GM12864 (cell line): ENCODE measurements around the gene DIAPH3.

Experiments
- DNase-seq: peaks from one replicate; pipeline ENCODE4 v3.0.0-alpha.2; 2011; ENCODE audit warnings: low read depth
- H3K4me3 ChIP-seq: 2 replicates; pipeline ENCODE4 v1.5.1; 2011; ENCODE audit warnings: mild to moderate bottlenecking, low read depth, low read length, control low read depth
- TF ChIP-seq, protein P1 (sequence below): IDR thresholded peaks from 2 replicates; pipeline ENCODE4 v1.5.1; 2011; ENCODE audit warnings: low read depth, mild to moderate bottlenecking, moderate library complexity, low read length, control low read depth, inconsistent platforms; ENCODE audit errors: missing control alignments

DIAPH3 gene

DNA sequence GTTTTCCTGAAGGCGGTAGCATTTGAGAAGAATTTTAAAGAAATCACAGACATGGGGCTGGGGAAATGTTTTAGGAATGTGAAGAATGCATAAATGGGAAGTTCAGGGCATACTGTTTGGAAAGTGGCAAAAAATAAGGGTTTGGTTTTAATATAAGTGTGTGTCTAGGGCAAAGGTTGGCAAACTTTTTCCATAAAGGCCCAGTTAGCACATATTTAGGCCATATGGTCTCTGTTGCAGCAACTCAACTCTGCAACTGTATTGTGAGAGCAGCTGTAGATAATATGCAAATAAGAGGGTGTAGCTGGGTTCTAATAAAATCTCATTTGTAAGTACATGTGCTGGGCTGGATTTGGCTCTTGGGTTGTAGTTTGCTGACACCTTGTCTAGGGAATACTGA, 521.9 kb downstream of the DIAPH3 start:
- H3K4me3 ChIP-seq, result no peak overlapping the region
- TF ChIP-seq, protein P1, sequence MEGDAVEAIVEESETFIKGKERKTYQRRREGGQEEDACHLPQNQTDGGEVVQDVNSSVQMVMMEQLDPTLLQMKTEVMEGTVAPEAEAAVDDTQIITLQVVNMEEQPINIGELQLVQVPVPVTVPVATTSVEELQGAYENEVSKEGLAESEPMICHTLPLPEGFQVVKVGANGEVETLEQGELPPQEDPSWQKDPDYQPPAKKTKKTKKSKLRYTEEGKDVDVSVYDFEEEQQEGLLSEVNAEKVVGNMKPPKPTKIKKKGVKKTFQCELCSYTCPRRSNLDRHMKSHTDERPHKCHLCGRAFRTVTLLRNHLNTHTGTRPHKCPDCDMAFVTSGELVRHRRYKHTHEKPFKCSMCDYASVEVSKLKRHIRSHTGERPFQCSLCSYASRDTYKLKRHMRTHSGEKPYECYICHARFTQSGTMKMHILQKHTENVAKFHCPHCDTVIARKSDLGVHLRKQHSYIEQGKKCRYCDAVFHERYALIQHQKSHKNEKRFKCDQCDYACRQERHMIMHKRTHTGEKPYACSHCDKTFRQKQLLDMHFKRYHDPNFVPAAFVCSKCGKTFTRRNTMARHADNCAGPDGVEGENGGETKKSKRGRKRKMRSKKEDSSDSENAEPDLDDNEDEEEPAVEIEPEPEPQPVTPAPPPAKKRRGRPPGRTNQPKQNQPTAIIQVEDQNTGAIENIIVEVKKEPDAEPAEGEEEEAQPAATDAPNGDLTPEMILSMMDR, result no peak
- no peak for DNase-seq

DNA sequence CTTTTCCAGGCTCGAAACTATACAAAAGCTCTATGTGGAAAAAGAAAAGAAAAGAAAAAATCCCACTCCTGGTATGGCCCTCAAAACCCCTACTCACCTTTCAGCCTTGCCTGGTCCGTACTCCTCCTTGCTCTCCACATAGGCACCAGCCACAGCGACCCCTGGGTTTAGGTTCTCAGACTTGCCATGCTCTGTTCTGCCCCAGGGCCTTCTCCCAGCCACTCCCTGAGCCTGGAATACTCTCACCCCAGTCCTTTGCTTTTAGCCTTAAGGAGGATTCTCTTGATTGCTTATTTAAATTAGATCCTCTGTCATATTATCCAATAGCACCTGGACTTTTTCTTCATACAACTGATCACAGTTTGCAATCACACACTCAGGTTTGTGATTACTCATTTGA, 522.5 kb downstream of the DIAPH3 start:
- no peak for DNase-seq
- TF ChIP-seq, protein P1, result no peak
- no peak overlapping the region for H3K4me3 ChIP-seq

DNA sequence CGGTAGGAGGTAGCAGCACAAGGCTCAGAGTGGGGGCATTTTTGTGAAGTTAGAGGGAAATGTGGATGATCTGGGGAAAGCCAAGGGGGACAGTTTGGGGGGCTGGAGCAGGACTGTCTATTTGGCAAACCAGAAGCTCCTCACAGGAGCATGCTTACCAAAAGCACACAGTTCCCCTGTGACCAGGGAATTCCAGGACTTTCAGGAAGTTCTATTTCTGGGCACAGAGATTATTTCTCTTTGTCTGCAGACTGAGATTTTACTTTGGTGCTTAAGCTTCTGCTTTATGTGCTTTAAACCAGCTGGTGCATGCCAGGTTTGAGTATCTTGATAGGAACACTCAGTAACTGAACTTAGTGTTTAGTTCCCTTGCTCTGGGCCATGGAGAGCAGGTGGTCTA, 525.3 kb downstream of the DIAPH3 start:
- DNase-seq, result no peak
- no peak overlapping the region for H3K4me3 ChIP-seq
- TF ChIP-seq, protein P1, result no peak

DNA sequence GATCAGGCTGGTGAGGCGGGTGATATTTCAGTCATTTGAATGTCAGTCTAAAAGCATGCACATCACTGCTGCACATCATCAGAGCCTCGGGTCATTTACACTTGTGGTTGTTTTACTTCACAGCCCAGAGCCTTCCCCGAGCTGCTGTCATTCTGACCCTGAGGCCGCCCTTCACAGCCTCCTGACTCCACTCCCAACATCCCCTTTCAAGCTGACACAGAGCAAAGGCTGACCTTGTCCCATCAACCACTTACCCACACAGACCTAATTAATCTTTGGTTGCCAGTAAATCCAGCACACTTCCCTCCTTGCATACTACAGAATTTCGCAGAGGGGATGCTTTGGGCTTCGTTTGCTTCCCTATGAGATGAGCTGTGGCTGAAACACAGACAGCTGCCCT, 528.1 kb downstream of the DIAPH3 start:
- TF ChIP-seq, protein P1, result no peak
- no peak overlapping the region for H3K4me3 ChIP-seq
- DNase-seq, result no peak

DNA sequence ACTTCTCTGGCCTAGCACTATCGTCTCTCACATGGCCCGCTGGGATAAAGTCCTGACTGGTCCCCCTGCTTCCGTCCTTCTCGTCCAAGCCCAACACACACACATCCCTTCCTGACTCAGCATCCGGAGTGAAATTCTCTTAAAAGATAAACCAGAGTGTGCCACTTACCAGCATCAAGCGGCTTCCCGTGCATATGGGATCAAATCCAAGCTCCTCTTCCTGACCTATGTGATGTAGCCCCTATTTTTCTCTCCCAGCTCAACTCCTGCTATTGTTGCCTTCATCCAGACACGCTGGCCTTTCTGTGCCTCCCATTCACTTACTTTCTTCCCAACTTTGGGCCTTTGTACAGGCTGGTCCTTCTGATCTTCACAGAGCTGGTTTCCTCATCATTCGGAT, 530.4 kb downstream of the DIAPH3 start:
- H3K4me3 ChIP-seq, result no peak overlapping the region
- TF ChIP-seq, protein P1, result no peak
- no peak for DNase-seq

DNA sequence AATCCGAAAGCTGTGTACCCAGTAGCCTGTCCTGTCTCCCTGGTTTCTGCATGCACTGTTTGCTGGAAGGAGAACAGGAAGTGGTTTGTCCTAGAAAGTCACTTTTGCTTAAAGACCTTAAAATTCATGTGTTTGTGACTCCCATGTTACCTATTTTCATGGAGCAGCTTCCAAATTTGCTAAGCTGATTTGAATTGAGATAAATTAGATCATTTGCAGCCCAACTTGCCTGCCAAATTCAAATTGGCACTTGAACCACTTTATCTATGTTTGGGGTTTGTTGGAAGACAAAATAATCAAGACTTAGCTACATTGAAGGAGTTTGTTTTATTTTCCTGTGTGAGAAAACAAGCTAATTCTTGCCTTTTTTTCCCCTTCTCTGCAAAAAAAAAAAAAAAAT, 532.5 kb downstream of the DIAPH3 start:
- no peak for DNase-seq
- no peak overlapping the region for H3K4me3 ChIP-seq
- TF ChIP-seq, protein P1, result no peak

DNA sequence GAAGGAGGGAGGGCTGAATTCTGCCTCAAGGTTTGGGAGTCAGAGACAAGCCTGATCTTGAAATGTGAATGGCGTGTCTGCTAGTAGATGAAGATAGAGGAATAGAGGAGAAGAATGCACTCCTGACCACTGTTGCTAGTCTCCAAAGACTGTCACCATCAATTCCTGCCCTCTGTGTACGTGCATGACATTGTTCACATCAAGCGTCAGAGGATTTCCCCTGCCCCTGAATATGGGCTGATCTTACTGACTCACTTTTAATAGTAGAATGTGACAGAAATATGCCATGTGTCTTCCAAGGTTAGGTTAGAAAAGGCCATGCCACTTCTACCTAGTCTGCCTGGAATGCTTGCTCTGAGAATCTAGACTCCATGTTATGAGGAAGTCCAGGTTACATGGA, 538.6 kb downstream of the DIAPH3 start:
- no peak for DNase-seq
- TF ChIP-seq, protein P1, result no peak
- H3K4me3 ChIP-seq, result no peak overlapping the region
